Measurements from ENCODE around the gene ADAM23. TPM values are rescaled to one million over a fixed set of nuclear protein-coding genes. Genes with fewer than 3 reads are reported as not detected.

The ADAM23 gene
- polyA plus RNA-seq, 1 of the 3 experiments (the other 2 are of a cell fraction): 3.7 TPM

- ChIA-PET POLR2A (no interaction called here), CTCF (interaction anchor here (0.9 to 2.9 kb wide), 5 partner anchors 9 to 272 kb away, joined by 3 to 8 read pairs (median 4); no protein-coding TSS in a partner anchor)
- no peak for TF ChIP-seq EZH2phosphoT487 (IDR thresholded peaks at IDR 0.05; ENCODE audit: borderline replicate concordance, low read depth)
- TF ChIP-seq YY1 (IDR thresholded peaks at IDR 0.05; ENCODE audit: low read depth): no peak
- no peak for TF ChIP-seq RXRA (IDR thresholded peaks at IDR 0.05; ENCODE audit: borderline replicate concordance, low read depth)
- DNase-seq: peak; percentile 23
- no peak overlapping the region for H3K4me2 ChIP-seq
- H3K9ac ChIP-seq: no peak overlapping the region
- no peaks in the 10 kb centered on the region for H3F3A ChIP-seq (replicated peaks; ENCODE audit: insufficient read depth)
- no peaks in the 10 kb centered on the region; the same call in 1 of the 2 replicates for H3K27me3 ChIP-seq (ENCODE audit: insufficient read depth)
- H3K79me2 ChIP-seq (ENCODE audit: insufficient read depth): no peaks in the 10 kb centered on the region
- H3K36me3 ChIP-seq (replicated peaks in 1 of 2; ENCODE audit: control insufficient read depth in 1 of 2, insufficient read depth in 2 of 2, low read length in 1 of 2): no peaks in the 10 kb centered on the region
- H3K4me3 ChIP-seq (ENCODE audit: low read depth in 2 of 2, low read length in 1 of 2): no peak overlapping the region
- H3K9me2 ChIP-seq: no peaks in the 10 kb centered on the region
- H4K20me1 ChIP-seq (ENCODE audit: insufficient read depth): no peaks in the 10 kb centered on the region
- no peak overlapping the region for H3K27ac ChIP-seq (ENCODE audit: low read depth in 2 of 2, low read length in 1 of 2)
- H3K9me3 ChIP-seq: no peaks in the 10 kb centered on the region
- WGBS (ENCODE audit: low lambda C conversion rate): 59% methylated on average over 3 of the region's 3 CpGs
- H3K4me1 ChIP-seq (ENCODE audit: control insufficient read depth in 1 of 2, insufficient read depth in 2 of 2, low read depth in 1 of 2, low read length in 1 of 2): peaks cover 0 to 10% of the 10 kb centered on the region in 2 experiments; a peak in 2 of 4 replicates
- H2AFZ ChIP-seq (ENCODE audit: low read depth): no peak overlapping the region
Measured at GRCh38 chr2:206435742-206436141, 7.6 kb upstream of the ADAM23 start.

GRCh38 chr2:206438196-206438724 lies 5.1 kb upstream of the ADAM23 start:
- Histone ChIP-seq H3K4me2 (no peak overlapping the region), H3K9me3 (no peaks in the 10 kb centered on the region), H3K27me3 (ENCODE audit: insufficient read depth) (peaks cover 10% of the 10 kb centered on the region), H3K9me2 (no peaks in the 10 kb centered on the region), H3K36me3 (replicated peaks in 1 of 2; ENCODE audit: control insufficient read depth in 1 of 2, insufficient read depth in 2 of 2, low read length in 1 of 2) (no peaks in the 10 kb centered on the region), H4K20me1 (ENCODE audit: insufficient read depth) (no peaks in the 10 kb centered on the region), H3F3A (replicated peaks; ENCODE audit: insufficient read depth) (no peaks in the 10 kb centered on the region), H3K27ac (ENCODE audit: low read depth in 2 of 2, low read length in 1 of 2) (no peak overlapping the region), H3K4me3 (ENCODE audit: low read depth in 2 of 2, low read length in 1 of 2) (no peak overlapping the region), H3K9ac (no peak overlapping the region), H3K79me2 (ENCODE audit: insufficient read depth) (no peaks in the 10 kb centered on the region), H3K4me1 (ENCODE audit: control insufficient read depth in 1 of 2, insufficient read depth in 2 of 2, low read depth in 1 of 2, low read length in 1 of 2) (peaks cover 0 to 6% of the 10 kb centered on the region in 2 experiments; a peak in 2 of 4 replicates), H2AFZ (ENCODE audit: low read depth) (no peak overlapping the region)
- CTCF ChIA-PET: interaction anchor here (1.0 to 1.2 kb wide), 2 partner anchors 46 to 208 kb away, joined by 3 read pairs; no protein-coding TSS in a partner anchor
- DNase-seq: no peak
- 55% methylated on average over 5 of the region's 5 CpGs for WGBS (ENCODE audit: low lambda C conversion rate)
- POLR2A ChIA-PET: no interaction called here
- TF ChIP-seq REST (IDR thresholded peaks at IDR 0.05; ENCODE audit: low read depth, low read length) (no peak), GATA2 (CRISPR knock-in tag; IDR thresholded peaks at IDR 0.05) (no peak), FOSL2 (IDR thresholded peaks at IDR 0.05; ENCODE audit: borderline replicate concordance, low read depth) (no peak), EZH2phosphoT487 (IDR thresholded peaks at IDR 0.05; ENCODE audit: borderline replicate concordance, low read depth) (no peak), RXRA (IDR thresholded peaks at IDR 0.05; ENCODE audit: borderline replicate concordance, low read depth) (no peak), GABPA (IDR thresholded peaks at IDR 0.05; ENCODE audit: low read depth) (no peak), PBX3 (IDR thresholded peaks at IDR 0.05) (no peak), NRF1 (IDR thresholded peaks at IDR 0.05; ENCODE audit: low read depth, low read length) (no peak), IRF3 (IDR thresholded peaks at IDR 0.05; ENCODE audit: low read depth, low read length) (no peak), POLR2AphosphoS5 (IDR thresholded peaks at IDR 0.05; ENCODE audit: low read depth, low read length) (no peak), CTCF (IDR thresholded peaks at IDR 0.05) (no peak), MEF2A (IDR thresholded peaks at IDR 0.05; ENCODE audit: borderline replicate concordance, low read depth) (no peak), USF1 (IDR thresholded peaks at IDR 0.05; ENCODE audit: borderline replicate concordance, low read depth) (no peak), RAD21 (IDR thresholded peaks at IDR 0.05; ENCODE audit: low read length) (no peak), EP300 (IDR thresholded peaks at IDR 0.05; ENCODE audit: borderline replicate concordance in 1 of 2, low read depth in 1 of 2, low read length in 1 of 2) (no peak)

Data from SK-N-SH (cell line).